Astrocyte (in vitro differentiated cells and primary cell): Measurements from ENCODE around the gene OR10A5. TPM values are rescaled to one million over a fixed set of nuclear protein-coding genes. Genes with fewer than 3 reads are reported as not detected.
"Not testable (repeated sequence)": the region's sequence is repeated elsewhere in the genome, so short reads cannot be mapped to it uniquely, and the experiment has no call there.

Experiments
- DNase-seq: peaks from one replicate; pipeline ENCODE4 v3.0.0-alpha.2; 2010; ENCODE audit warnings: low read depth
- FAIRE-seq: peaks from 2 replicates; lab custom pipeline; 2011; peaks lifted over from hg19 to GRCh38; lab: Jason Lieb, UNC
- H2AFZ ChIP-seq: 2 replicates; pipeline ENCODE4 v1.6.0; 2012; ENCODE audit warnings: low read depth, low read length, inconsistent platforms
- H3K27ac ChIP-seq: 2 replicates; pipeline ENCODE4 v1.5.1; 2011; ENCODE audit warnings: low read depth, low read length, inconsistent platforms
- H3K27me3 ChIP-seq: 2 replicates; pipeline ENCODE4 v1.6.0; 2011; ENCODE audit warnings: low read length, inconsistent platforms; ENCODE audit not compliant: insufficient read depth
- H3K36me3 ChIP-seq: 2 replicates; pipeline ENCODE4 v1.5.1; 2011; ENCODE audit warnings: low read length, inconsistent platforms; ENCODE audit not compliant: insufficient read depth
- H3K4me1 ChIP-seq: 2 replicates; pipeline ENCODE4 v1.5.1; 2011; ENCODE audit warnings: low read length, inconsistent platforms; ENCODE audit not compliant: insufficient read depth
- H3K4me2 ChIP-seq: 2 replicates; pipeline ENCODE4 v1.6.0; 2012; ENCODE audit warnings: low read length, inconsistent platforms
- H3K4me3 ChIP-seq: 2 replicates; pipeline ENCODE4 v1.5.1; 2011; ENCODE audit warnings: low read depth, mild to moderate bottlenecking, low read length, inconsistent platforms; ENCODE audit not compliant: insufficient read depth
- H3K79me2 ChIP-seq: 2 replicates; pipeline ENCODE4 v1.6.0; 2012; ENCODE audit warnings: mild to moderate bottlenecking, low read length, inconsistent platforms; ENCODE audit not compliant: insufficient read depth
- H3K9ac ChIP-seq: 2 replicates; pipeline ENCODE4 v1.6.0; 2012; ENCODE audit warnings: mild to moderate bottlenecking, low read length, inconsistent platforms
- H3K9me3 ChIP-seq: 2 replicates; pipeline ENCODE4 v1.5.1; 2012; ENCODE audit warnings: low read depth, mild to moderate bottlenecking, low read length, inconsistent platforms; ENCODE audit not compliant: insufficient read depth
- H4K20me1 ChIP-seq: 2 replicates; pipeline ENCODE4 v1.6.0; 2012; ENCODE audit warnings: low read length, inconsistent platforms; ENCODE audit not compliant: insufficient read depth
- H3K27ac Mint-ChIP-seq: one replicate; pipeline ENCODE4 v1.8.0; 2021; ENCODE audit warnings: mild to moderate bottlenecking, mixed read lengths; ENCODE audit not compliant: unreplicated experiment
- H3K27me3 Mint-ChIP-seq: one replicate; pipeline ENCODE4 v1.8.0; 2021; ENCODE audit warnings: low read depth, mixed read lengths; ENCODE audit not compliant: unreplicated experiment
- H3K36me3 Mint-ChIP-seq: one replicate; pipeline ENCODE4 v1.8.0; 2021; ENCODE audit warnings: low read depth, mixed read lengths; ENCODE audit not compliant: unreplicated experiment
- H3K4me1 Mint-ChIP-seq: one replicate; pipeline ENCODE4 v1.8.0; 2021; ENCODE audit warnings: low read depth, mixed read lengths; ENCODE audit not compliant: unreplicated experiment
- H3K4me3 Mint-ChIP-seq: one replicate; pipeline ENCODE4 v1.8.0; 2021; ENCODE audit warnings: mild to moderate bottlenecking, moderate library complexity, mixed read lengths; ENCODE audit not compliant: unreplicated experiment
- H3K9me3 Mint-ChIP-seq: one replicate; pipeline ENCODE4 v1.8.0; 2021; ENCODE audit warnings: mild to moderate bottlenecking, mixed read lengths; ENCODE audit not compliant: unreplicated experiment
- CTCF ChIP-seq: IDR thresholded peaks from 2 replicates; pipeline ENCODE4 v1.5.1; 2011; ENCODE audit warnings: low read depth, mild to moderate bottlenecking, inconsistent platforms, low read length, moderate library complexity; ENCODE audit not compliant: insufficient read depth
- EZH2 ChIP-seq: IDR thresholded peaks from 2 replicates; pipeline ENCODE4 v1.6.1; 2012; ENCODE audit warnings: mild to moderate bottlenecking, low read length, inconsistent platforms; ENCODE audit not compliant: insufficient read depth
- total RNA-seq: library from RNA; stranded (reverse); gene quantifications from 2 replicates; pipeline ENCODE4 v1.2.1, GENCODE V29; 2021

OR10A5 gene
- total RNA-seq, 1 donor from 2014 or later: not detected

- Histone ChIP-seq H3K4me3 (no peak overlapping the region), H3K27me3 (no peaks in the 10 kb centered on the region), H3K36me3 (no peaks in the 10 kb centered on the region), H3K9me3 (no peaks in the 10 kb centered on the region), H3K79me2 (no peaks in the 10 kb centered on the region), H3K4me2 (no peak overlapping the region), H3K4me1 (no peaks in the 10 kb centered on the region), H2AFZ (no peak overlapping the region), H3K9ac (no peak overlapping the region), H3K27ac (no peak overlapping the region), H4K20me1 (no peaks in the 10 kb centered on the region)
- Mint-ChIP-seq H3K27ac (no peak overlapping the region), H3K4me1 (no peaks in the 10 kb centered on the region), H3K9me3 (peaks cover 15% of the 10 kb centered on the region), H3K4me3 (no peak overlapping the region), H3K36me3 (peaks cover 2% of the 10 kb centered on the region), H3K27me3 (no peaks in the 10 kb centered on the region)
- FAIRE-seq (no peak), DNase-seq (no peak)
- no peak for TF ChIP-seq EZH2
- TF ChIP-seq CTCF: no peak
Observed at GRCh38 chr11:6850526-6850925, 5.0 kb downstream of the OR10A5 start.

- H3K9ac ChIP-seq, H3K9me3 ChIP-seq, H3K27ac ChIP-seq, H3K4me3 Mint-ChIP-seq, H3K27me3 ChIP-seq, FAIRE-seq, H3K36me3 ChIP-seq, H3K79me2 ChIP-seq, H3K4me1 Mint-ChIP-seq, H4K20me1 ChIP-seq, H3K27me3 Mint-ChIP-seq, H3K36me3 Mint-ChIP-seq, H3K4me2 ChIP-seq, DNase-seq, H3K4me3 ChIP-seq, H2AFZ ChIP-seq, H3K4me1 ChIP-seq, H3K27ac Mint-ChIP-seq: not testable (repeated sequence)
- peaks cover 12% of the 10 kb centered on the region for H3K9me3 Mint-ChIP-seq
Observed at GRCh38 chr11:6854801-6855200, 9.3 kb downstream of the OR10A5 start.

GRCh38 chr11:6855971-6856541 is 10.6 kb downstream of the OR10A5 start:
- H3K27me3 ChIP-seq: no peaks in the 10 kb centered on the region
- Mint-ChIP-seq H3K36me3 (peaks cover 2% of the 10 kb centered on the region), H3K27me3 (no peaks in the 10 kb centered on the region), H3K4me3 (no peak overlapping the region), H3K4me1 (no peaks in the 10 kb centered on the region), H3K27ac (no peak overlapping the region), H3K9me3 (peaks cover 12% of the 10 kb centered on the region)
- no peak overlapping the region for H2AFZ ChIP-seq
- no peak overlapping the region for H3K4me2 ChIP-seq
- H3K27ac ChIP-seq: no peak overlapping the region
- H3K4me1 ChIP-seq: no peaks in the 10 kb centered on the region
- H3K79me2 ChIP-seq: no peaks in the 10 kb centered on the region
- H3K9ac ChIP-seq: no peak overlapping the region
- H3K4me3 ChIP-seq: no peak overlapping the region
- H3K9me3 ChIP-seq: no peaks in the 10 kb centered on the region
- DNase-seq (peak; percentile 20), FAIRE-seq (no peak)
- no peaks in the 10 kb centered on the region for H3K36me3 ChIP-seq
- H4K20me1 ChIP-seq: no peaks in the 10 kb centered on the region
- TF ChIP-seq CTCF (no peak), EZH2 (no peak)
